HepG2 (cell line): ENCODE measurements around the gene CHRNA5. TPM values are rescaled to one million over a fixed set of nuclear protein-coding genes. Genes with fewer than 3 reads are reported as not detected.

Experiments
- ATF1 ChIP-seq: IDR thresholded peaks from 2 replicates; pipeline ENCODE4 v1.6.1; 2016; ENCODE audit warnings: mild to moderate bottlenecking, control low read depth
- EHMT2 ChIP-seq: fragments of 200-600 bp; sonication (generic); IDR thresholded peaks from 2 replicates; pipeline ENCODE4 v1.7.0; 2017; ENCODE audit warnings: antibody characterized with exemption, low read depth, low read length, borderline replicate concordance
- NRL ChIP-seq: sonication (generic); formaldehyde crosslinking; IDR thresholded peaks from 2 replicates; pipeline ENCODE4 v1.5.0; 2020; ENCODE audit warnings: missing genetic modification reagents, mild to moderate bottlenecking, moderate library complexity, borderline replicate concordance
- PHF20 ChIP-seq: sonication (generic); formaldehyde crosslinking; IDR thresholded peaks from 2 replicates; pipeline ENCODE4 v1.5.0; 2020; ENCODE audit warnings: mild to moderate bottlenecking, missing genetic modification reagents
- TCF7 ChIP-seq: sonication (generic); IDR thresholded peaks from 2 replicates; pipeline ENCODE4 v1.6.1; 2016; ENCODE audit warnings: antibody characterized with exemption, low read depth
- YEATS4 ChIP-seq: sonication (generic); formaldehyde crosslinking; IDR thresholded peaks from 2 replicates; pipeline ENCODE4 v1.4.0; 2020; ENCODE audit warnings: missing genetic modification reagents, borderline replicate concordance
- ZFP41 ChIP-seq: sonication (generic); formaldehyde crosslinking; IDR thresholded peaks from 2 replicates; pipeline ENCODE4 v1.4.0; 2020; ENCODE audit warnings: mild to moderate bottlenecking, missing genetic modification reagents, borderline replicate concordance
- ZNF431 ChIP-seq: sonication (generic); formaldehyde crosslinking; IDR thresholded peaks from 2 replicates; pipeline ENCODE4 v1.9.0; 2022; ENCODE audit warnings: missing genetic modification reagents, low read depth, mild to moderate bottlenecking, borderline replicate concordance
- ZNF737 ChIP-seq: sonication (generic); formaldehyde crosslinking; IDR thresholded peaks from 2 replicates; pipeline ENCODE4 v1.5.0; 2020; ENCODE audit warnings: missing genetic modification reagents, mild to moderate bottlenecking, borderline replicate concordance
- polyA plus RNA-seq, 8 experiments: library from polyadenylated mRNA; depleted of rRNA in 3 of 8; stranded (reverse) in 7 of 8; unstranded in 1 of 8; fragments of >200 nt; fragmentation: Illumina TruSeq in 4 of 8; extraction: Trizol in 4 of 8; gene quantifications; 2 replicates each; pipeline versions ENCODE4 v1.2.1 to v1.2.3, GENCODE V29; 2011 to 2016; ENCODE audit warnings: low read depth in 4 of 8, missing spikeins in 1 of 8, mixed read lengths in 1 of 8; ENCODE audit not compliant: insufficient read depth in 1 of 8
- total RNA-seq, 5 experiments: library from RNA; depleted of rRNA; stranded (reverse); fragments of >200 nt; fragmentation: Illumina TruSeq; extraction: Trizol; gene quantifications; 2 replicates each; pipeline ENCODE4 v1.2.3, GENCODE V29; 2016; ENCODE audit warnings: low read depth in 1 of 5
- TF ChIP-seq, protein P1 (sequence below): sonication (generic); formaldehyde crosslinking; IDR thresholded peaks from 2 replicates; pipeline ENCODE4 v1.8.0; 2022; ENCODE audit warnings: mild to moderate bottlenecking, missing genetic modification reagents; ENCODE audit not compliant: insufficient replicate concordance
- TF ChIP-seq, protein P2 (sequence below): sonication (generic); formaldehyde crosslinking; conservative IDR thresholded peaks from 2 replicates; pipeline ENCODE4 v1.8.0; 2022; ENCODE audit warnings: missing genetic modification reagents
- TF ChIP-seq, protein P3 (sequence below): IDR thresholded peaks from 2 replicates; pipeline ENCODE4 v1.6.1; 2012; ENCODE audit warnings: low read length, improper control_type of control experiment
- TF ChIP-seq, protein P4 (sequence below): sonication (generic); formaldehyde crosslinking; IDR thresholded peaks from 2 replicates; pipeline ENCODE4 v1.4.0; 2020; ENCODE audit warnings: mild to moderate bottlenecking, missing genetic modification reagents
- TF ChIP-seq, protein P5 (sequence below): IDR thresholded peaks from 2 replicates; pipeline ENCODE4 v1.6.1; 2016; ENCODE audit warnings: missing compliant biosample characterization, missing genetic modification reagents, borderline replicate concordance
- TF ChIP-seq, protein P6 (sequence below): sonication (generic); formaldehyde crosslinking; IDR thresholded peaks from 2 replicates; pipeline ENCODE4 v1.8.0; 2023; ENCODE audit warnings: mild to moderate bottlenecking, missing genetic modification reagents

Gene CHRNA5
- total and polyA plus RNA-seq, 2 of the 13 experiments (the other 11 are each of a cell fraction or from before 2014, with no cell fraction given): 3.7 to 10.5 TPM

DNA sequence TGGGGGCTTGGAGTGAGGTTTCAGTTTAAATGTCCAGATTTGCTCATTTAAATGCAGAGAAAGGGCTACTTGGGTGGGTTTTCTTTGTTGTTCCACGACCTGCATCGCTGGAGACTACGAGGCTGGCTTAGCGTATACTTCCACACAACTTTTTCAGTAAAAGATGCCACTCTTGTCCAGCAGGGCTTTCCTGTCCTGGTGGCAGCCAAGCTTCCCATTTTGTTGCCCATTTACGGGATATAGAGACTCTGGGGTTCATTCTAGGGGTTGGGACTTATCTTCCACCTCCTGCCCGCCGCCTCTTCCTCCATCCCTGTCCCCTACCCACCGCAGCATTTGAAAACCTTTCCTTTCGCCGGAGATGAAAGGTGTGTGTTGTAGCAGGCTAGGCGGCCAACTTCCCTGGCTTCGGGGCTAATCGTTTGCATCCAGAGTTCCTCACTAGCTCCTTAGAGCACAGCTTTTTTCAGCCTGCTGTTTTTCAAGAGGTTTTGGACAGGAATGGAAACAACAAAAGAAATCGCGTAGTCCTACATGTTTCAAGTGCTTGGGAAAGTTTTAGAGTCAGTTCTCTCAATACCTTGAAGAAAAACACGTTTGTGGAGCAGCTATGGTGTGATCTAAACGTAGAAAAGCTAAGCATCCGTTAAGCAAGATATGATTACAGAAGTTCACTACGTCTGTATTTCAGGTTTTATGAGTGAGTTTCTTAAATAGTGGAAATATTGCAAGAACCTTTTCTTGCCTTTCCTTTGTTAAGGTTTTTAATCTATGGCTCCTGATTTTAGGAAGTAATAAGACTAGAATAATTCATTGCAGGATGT lies 843 bp downstream of the CHRNA5 start (continued):
- TF ChIP-seq, protein P1, sequence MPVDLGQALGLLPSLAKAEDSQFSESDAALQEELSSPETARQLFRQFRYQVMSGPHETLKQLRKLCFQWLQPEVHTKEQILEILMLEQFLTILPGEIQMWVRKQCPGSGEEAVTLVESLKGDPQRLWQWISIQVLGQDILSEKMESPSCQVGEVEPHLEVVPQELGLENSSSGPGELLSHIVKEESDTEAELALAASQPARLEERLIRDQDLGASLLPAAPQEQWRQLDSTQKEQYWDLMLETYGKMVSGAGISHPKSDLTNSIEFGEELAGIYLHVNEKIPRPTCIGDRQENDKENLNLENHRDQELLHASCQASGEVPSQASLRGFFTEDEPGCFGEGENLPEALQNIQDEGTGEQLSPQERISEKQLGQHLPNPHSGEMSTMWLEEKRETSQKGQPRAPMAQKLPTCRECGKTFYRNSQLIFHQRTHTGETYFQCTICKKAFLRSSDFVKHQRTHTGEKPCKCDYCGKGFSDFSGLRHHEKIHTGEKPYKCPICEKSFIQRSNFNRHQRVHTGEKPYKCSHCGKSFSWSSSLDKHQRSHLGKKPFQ (CRISPR knock-in tag): peak; percentile 27
- TF ChIP-seq EHMT2 (no peak), ZNF737 (CRISPR knock-in tag) (0 out of 2 replicates have a peak, but pooled peaks have one; percentile 43), YEATS4 (0 out of 2 replicates have a peak, but pooled peaks have one; percentile 4), PHF20 (0 out of 2 replicates have a peak, but pooled peaks have one; percentile 2), NRL (CRISPR knock-in tag) (0 out of 2 replicates have a peak, but pooled peaks have one; percentile 34), ATF1 (no peak), TCF7 (no peak), ZFP41 (CRISPR knock-in tag) (0 out of 2 replicates have a peak, but pooled peaks have one; percentile 40), ZNF431 (CRISPR knock-in tag) (no peak)
- TF ChIP-seq, protein P2, sequence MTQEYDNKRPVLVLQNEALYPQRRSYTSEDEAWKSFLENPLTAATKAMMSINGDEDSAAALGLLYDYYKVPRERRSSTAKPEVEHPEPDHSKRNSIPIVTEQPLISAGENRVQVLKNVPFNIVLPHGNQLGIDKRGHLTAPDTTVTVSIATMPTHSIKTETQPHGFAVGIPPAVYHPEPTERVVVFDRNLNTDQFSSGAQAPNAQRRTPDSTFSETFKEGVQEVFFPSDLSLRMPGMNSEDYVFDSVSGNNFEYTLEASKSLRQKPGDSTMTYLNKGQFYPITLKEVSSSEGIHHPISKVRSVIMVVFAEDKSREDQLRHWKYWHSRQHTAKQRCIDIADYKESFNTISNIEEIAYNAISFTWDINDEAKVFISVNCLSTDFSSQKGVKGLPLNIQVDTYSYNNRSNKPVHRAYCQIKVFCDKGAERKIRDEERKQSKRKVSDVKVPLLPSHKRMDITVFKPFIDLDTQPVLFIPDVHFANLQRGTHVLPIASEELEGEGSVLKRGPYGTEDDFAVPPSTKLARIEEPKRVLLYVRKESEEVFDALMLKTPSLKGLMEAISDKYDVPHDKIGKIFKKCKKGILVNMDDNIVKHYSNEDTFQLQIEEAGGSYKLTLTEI (CRISPR knock-in tag): no peak
- TF ChIP-seq, protein P3, sequence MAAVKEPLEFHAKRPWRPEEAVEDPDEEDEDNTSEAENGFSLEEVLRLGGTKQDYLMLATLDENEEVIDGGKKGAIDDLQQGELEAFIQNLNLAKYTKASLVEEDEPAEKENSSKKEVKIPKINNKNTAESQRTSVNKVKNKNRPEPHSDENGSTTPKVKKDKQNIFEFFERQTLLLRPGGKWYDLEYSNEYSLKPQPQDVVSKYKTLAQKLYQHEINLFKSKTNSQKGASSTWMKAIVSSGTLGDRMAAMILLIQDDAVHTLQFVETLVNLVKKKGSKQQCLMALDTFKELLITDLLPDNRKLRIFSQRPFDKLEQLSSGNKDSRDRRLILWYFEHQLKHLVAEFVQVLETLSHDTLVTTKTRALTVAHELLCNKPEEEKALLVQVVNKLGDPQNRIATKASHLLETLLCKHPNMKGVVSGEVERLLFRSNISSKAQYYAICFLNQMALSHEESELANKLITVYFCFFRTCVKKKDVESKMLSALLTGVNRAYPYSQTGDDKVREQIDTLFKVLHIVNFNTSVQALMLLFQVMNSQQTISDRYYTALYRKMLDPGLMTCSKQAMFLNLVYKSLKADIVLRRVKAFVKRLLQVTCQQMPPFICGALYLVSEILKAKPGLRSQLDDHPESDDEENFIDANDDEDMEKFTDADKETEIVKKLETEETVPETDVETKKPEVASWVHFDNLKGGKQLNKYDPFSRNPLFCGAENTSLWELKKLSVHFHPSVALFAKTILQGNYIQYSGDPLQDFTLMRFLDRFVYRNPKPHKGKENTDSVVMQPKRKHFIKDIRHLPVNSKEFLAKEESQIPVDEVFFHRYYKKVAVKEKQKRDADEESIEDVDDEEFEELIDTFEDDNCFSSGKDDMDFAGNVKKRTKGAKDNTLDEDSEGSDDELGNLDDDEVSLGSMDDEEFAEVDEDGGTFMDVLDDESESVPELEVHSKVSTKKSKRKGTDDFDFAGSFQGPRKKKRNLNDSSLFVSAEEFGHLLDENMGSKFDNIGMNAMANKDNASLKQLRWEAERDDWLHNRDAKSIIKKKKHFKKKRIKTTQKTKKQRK: no peak
- TF ChIP-seq, protein P4, sequence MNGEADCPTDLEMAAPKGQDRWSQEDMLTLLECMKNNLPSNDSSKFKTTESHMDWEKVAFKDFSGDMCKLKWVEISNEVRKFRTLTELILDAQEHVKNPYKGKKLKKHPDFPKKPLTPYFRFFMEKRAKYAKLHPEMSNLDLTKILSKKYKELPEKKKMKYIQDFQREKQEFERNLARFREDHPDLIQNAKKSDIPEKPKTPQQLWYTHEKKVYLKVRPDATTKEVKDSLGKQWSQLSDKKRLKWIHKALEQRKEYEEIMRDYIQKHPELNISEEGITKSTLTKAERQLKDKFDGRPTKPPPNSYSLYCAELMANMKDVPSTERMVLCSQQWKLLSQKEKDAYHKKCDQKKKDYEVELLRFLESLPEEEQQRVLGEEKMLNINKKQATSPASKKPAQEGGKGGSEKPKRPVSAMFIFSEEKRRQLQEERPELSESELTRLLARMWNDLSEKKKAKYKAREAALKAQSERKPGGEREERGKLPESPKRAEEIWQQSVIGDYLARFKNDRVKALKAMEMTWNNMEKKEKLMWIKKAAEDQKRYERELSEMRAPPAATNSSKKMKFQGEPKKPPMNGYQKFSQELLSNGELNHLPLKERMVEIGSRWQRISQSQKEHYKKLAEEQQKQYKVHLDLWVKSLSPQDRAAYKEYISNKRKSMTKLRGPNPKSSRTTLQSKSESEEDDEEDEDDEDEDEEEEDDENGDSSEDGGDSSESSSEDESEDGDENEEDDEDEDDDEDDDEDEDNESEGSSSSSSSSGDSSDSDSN (CRISPR knock-in tag): peak; percentile 8; the same call in 1 of the 2 replicates
- TF ChIP-seq, protein P5, sequence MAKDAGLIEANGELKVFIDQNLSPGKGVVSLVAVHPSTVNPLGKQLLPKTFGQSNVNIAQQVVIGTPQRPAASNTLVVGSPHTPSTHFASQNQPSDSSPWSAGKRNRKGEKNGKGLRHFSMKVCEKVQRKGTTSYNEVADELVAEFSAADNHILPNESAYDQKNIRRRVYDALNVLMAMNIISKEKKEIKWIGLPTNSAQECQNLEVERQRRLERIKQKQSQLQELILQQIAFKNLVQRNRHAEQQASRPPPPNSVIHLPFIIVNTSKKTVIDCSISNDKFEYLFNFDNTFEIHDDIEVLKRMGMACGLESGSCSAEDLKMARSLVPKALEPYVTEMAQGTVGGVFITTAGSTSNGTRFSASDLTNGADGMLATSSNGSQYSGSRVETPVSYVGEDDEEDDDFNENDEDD (CRISPR knock-in tag): no peak
- TF ChIP-seq, protein P6, sequence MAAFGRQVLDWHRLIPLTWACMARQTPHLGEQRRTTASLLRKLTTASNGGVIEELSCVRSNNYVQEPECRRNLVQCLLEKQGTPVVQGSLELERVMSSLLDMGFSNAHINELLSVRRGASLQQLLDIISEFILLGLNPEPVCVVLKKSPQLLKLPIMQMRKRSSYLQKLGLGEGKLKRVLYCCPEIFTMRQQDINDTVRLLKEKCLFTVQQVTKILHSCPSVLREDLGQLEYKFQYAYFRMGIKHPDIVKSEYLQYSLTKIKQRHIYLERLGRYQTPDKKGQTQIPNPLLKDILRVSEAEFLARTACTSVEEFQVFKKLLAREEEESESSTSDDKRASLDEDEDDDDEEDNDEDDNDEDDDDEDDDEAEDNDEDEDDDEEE (CRISPR knock-in tag): 0 out of 2 replicates have a peak, but pooled peaks have one; percentile 31
